Uterus (tissue), 2 donors: ENCODE data around the gene CLOCK.

ENCODE experiments used
- POLR2A ChIP-seq, 2 donors: fragments of 450-650 bp; IDR thresholded peaks; one replicate each; pipeline ENCODE4 v1.6.1; 2016; ENCODE audit warnings: antibody characterized with exemption in 2 of 2, mild to moderate bottlenecking in 1 of 2, moderate library complexity in 1 of 2
- TF ChIP-seq, protein P1 (sequence below), 4 experiments: fragments of 200-600 bp in 2 of 4; fragments of 450-650 bp in 2 of 4; sonication (generic) in 2 of 4; IDR thresholded peaks; one replicate each; pipeline ENCODE4 v1.5.1; 2016 to 2019; ENCODE audit warnings: antibody characterized with exemption in 4 of 4, mild to moderate bottlenecking in 2 of 4, moderate library complexity in 1 of 4

GRCh38 chr4:55381502-55381901, 165.2 kb downstream of the CLOCK start:
- TF ChIP-seq POLR2A (IDR thresholded peaks at IDR 0.05): no peak
- TF ChIP-seq, protein P1, sequence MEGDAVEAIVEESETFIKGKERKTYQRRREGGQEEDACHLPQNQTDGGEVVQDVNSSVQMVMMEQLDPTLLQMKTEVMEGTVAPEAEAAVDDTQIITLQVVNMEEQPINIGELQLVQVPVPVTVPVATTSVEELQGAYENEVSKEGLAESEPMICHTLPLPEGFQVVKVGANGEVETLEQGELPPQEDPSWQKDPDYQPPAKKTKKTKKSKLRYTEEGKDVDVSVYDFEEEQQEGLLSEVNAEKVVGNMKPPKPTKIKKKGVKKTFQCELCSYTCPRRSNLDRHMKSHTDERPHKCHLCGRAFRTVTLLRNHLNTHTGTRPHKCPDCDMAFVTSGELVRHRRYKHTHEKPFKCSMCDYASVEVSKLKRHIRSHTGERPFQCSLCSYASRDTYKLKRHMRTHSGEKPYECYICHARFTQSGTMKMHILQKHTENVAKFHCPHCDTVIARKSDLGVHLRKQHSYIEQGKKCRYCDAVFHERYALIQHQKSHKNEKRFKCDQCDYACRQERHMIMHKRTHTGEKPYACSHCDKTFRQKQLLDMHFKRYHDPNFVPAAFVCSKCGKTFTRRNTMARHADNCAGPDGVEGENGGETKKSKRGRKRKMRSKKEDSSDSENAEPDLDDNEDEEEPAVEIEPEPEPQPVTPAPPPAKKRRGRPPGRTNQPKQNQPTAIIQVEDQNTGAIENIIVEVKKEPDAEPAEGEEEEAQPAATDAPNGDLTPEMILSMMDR (IDR thresholded peaks at IDR 0.05): no peak
